ENCODE data around the gene GCM1.

The GCM1 gene

GRCh38 chr6:53124131-53124800 lies 24.4 kb downstream of the GCM1 start:
- TF ChIP-seq MAX (IDR thresholded peaks at IDR 0.05; ENCODE audit: low read depth, low read length), result no peak
- TF ChIP-seq MYC (IDR thresholded peaks at IDR 0.05; ENCODE audit: low read depth, low read length), result no peak
- no peak for TF ChIP-seq CTCF (IDR thresholded peaks at IDR 0.05; ENCODE audit: low read depth, low read length)
- TF ChIP-seq POLR2A (IDR thresholded peaks at IDR 0.05; ENCODE audit: extremely low read depth, insufficient read length), result no peak
- H3K4me3 ChIP-seq (ENCODE audit: low read depth, low read length), result no peak overlapping the region
- DNase-seq (ENCODE audit: low read depth), result no peak

GRCh38 chr6:53119772-53120409 lies 28.8 kb downstream of the GCM1 start:
- TF ChIP-seq MYC (IDR thresholded peaks at IDR 0.05; ENCODE audit: low read depth, low read length) (no peak), CTCF (IDR thresholded peaks at IDR 0.05; ENCODE audit: low read depth, low read length) (no peak), POLR2A (IDR thresholded peaks at IDR 0.05; ENCODE audit: extremely low read depth, insufficient read length) (no peak), MAX (IDR thresholded peaks at IDR 0.05; ENCODE audit: low read depth, low read length) (no peak)
- H3K4me3 ChIP-seq (ENCODE audit: low read depth, low read length), result no peak overlapping the region
- DNase-seq (ENCODE audit: low read depth), result no peak

- H3K4me3 ChIP-seq (ENCODE audit: low read depth, low read length), result no peak overlapping the region
- DNase-seq (ENCODE audit: low read depth), result no peak
- no peak for TF ChIP-seq CTCF (IDR thresholded peaks at IDR 0.05; ENCODE audit: low read depth, low read length)
- TF ChIP-seq POLR2A (IDR thresholded peaks at IDR 0.05; ENCODE audit: extremely low read depth, insufficient read length), result no peak
- TF ChIP-seq MYC (IDR thresholded peaks at IDR 0.05; ENCODE audit: low read depth, low read length), result no peak
- no peak for TF ChIP-seq MAX (IDR thresholded peaks at IDR 0.05; ENCODE audit: low read depth, low read length)
Observed at GRCh38 chr6:53119349-53119748, 29.3 kb downstream of the GCM1 start.

GRCh38 chr6:53115741-53116140 lies 32.9 kb downstream of the GCM1 start:
- no peak overlapping the region for H3K4me3 ChIP-seq (ENCODE audit: low read depth, low read length)
- no peak for DNase-seq (ENCODE audit: low read depth)
- no peak for TF ChIP-seq CTCF (IDR thresholded peaks at IDR 0.05; ENCODE audit: low read depth, low read length)

GRCh38 chr6:53115113-53115512 lies 33.5 kb downstream of the GCM1 start:
- no peak for DNase-seq (ENCODE audit: low read depth)
- H3K4me3 ChIP-seq (ENCODE audit: low read depth, low read length), result no peak overlapping the region
- TF ChIP-seq MYC (IDR thresholded peaks at IDR 0.05; ENCODE audit: low read depth, low read length) (no peak), MAX (IDR thresholded peaks at IDR 0.05; ENCODE audit: low read depth, low read length) (no peak), POLR2A (IDR thresholded peaks at IDR 0.05; ENCODE audit: extremely low read depth, insufficient read length) (no peak), CTCF (IDR thresholded peaks at IDR 0.05; ENCODE audit: low read depth, low read length) (no peak)

Data from NB4 (cell line).